ENCODE data around the gene CRY1. TPM values are rescaled to one million over a fixed set of nuclear protein-coding genes. Genes with fewer than 3 reads are reported as not detected.

CRY1 gene
- total and polyA plus RNA-seq, 9 of the 15 experiments (the other 6 are each of a cell fraction or from before 2014, with no cell fraction given): 8.7 to 33.3 (median 25.2) TPM

GRCh38 chr12:106942775-106943174 is 150.6 kb downstream of the CRY1 start (continued):
- TF ChIP-seq ZNF436 (CRISPR knock-in tag; IDR thresholded peaks at IDR 0.05): no peak
- no peak for TF ChIP-seq BHLHE40 (IDR thresholded peaks at IDR 0.05; ENCODE audit: low read length)
- no peak for TF ChIP-seq RUNX1 (IDR thresholded peaks at IDR 0.05; ENCODE audit: low read depth)
- TF ChIP-seq MAFF (IDR thresholded peaks at IDR 0.05; ENCODE audit: low read length): no peak
- no peak for TF ChIP-seq KDM4B (IDR thresholded peaks at IDR 0.05; ENCODE audit: borderline replicate concordance in 2 of 2, low read depth in 1 of 2)
- TF ChIP-seq ZBED1 (IDR thresholded peaks at IDR 0.05): no peak
- no peak for TF ChIP-seq ATF1 (CRISPR knock-in tag; IDR thresholded peaks at IDR 0.05)
- no peak for TF ChIP-seq ATF1 (tag; IDR thresholded peaks at IDR 0.05)
- no peak for TF ChIP-seq ETV5 (CRISPR knock-in tag; IDR thresholded peaks at IDR 0.05; ENCODE audit: low read depth)
- TF ChIP-seq CLOCK (CRISPR knock-in tag; IDR thresholded peaks at IDR 0.05; ENCODE audit: borderline replicate concordance): no peak
- no peak for TF ChIP-seq TEAD2 (tag; IDR thresholded peaks at IDR 0.05)
- TF ChIP-seq POLR3A (IDR thresholded peaks at IDR 0.05; ENCODE audit: borderline replicate concordance, extremely low read depth, insufficient read depth, insufficient read length): no peak
- no peak for TF ChIP-seq SRF (CRISPR knock-in tag; IDR thresholded peaks at IDR 0.05)
- no peak for TF ChIP-seq ZNF134 (CRISPR knock-in tag; conservative IDR thresholded peaks at IDR 0.05)
- no peak for TF ChIP-seq ZKSCAN8 (CRISPR knock-in tag; IDR thresholded peaks at IDR 0.05)
- no peak for TF ChIP-seq GABPB2 (CRISPR knock-in tag; conservative IDR thresholded peaks at IDR 0.05)
- TF ChIP-seq RB1 (IDR thresholded peaks at IDR 0.05; ENCODE audit: low read depth): no peak
- TF ChIP-seq SP2 (IDR thresholded peaks at IDR 0.05; ENCODE audit: extremely low read depth, low read depth, low read length, poor library complexity, severe bottlenecking): no peak
- TF ChIP-seq ARID1B (IDR thresholded peaks at IDR 0.05): peak; percentile 94
- no peak for TF ChIP-seq SIN3A (IDR thresholded peaks at IDR 0.05; ENCODE audit: borderline replicate concordance in 2 of 2, control insufficient read depth in 1 of 2, low read depth in 2 of 2, low read length in 2 of 2)
- peak; percentile 92 for TF ChIP-seq TAL1 (IDR thresholded peaks at IDR 0.05)
- TF ChIP-seq E2F5 (CRISPR knock-in tag; IDR thresholded peaks at IDR 0.05): no peak
- TF ChIP-seq NKRF (IDR thresholded peaks at IDR 0.05; ENCODE audit: borderline replicate concordance): no peak
- no peak for TF ChIP-seq HMG20A (CRISPR knock-in tag; conservative IDR thresholded peaks at IDR 0.05)
- TF ChIP-seq USF1 (CRISPR knock-in tag; IDR thresholded peaks at IDR 0.05): no peak
- no peak for TF ChIP-seq DMBX1 (CRISPR knock-in tag; IDR thresholded peaks at IDR 0.05; ENCODE audit: borderline replicate concordance)

Measured in K562 (cell line).